ENCODE results near the gene MED12L.

Gene MED12L

DNA sequence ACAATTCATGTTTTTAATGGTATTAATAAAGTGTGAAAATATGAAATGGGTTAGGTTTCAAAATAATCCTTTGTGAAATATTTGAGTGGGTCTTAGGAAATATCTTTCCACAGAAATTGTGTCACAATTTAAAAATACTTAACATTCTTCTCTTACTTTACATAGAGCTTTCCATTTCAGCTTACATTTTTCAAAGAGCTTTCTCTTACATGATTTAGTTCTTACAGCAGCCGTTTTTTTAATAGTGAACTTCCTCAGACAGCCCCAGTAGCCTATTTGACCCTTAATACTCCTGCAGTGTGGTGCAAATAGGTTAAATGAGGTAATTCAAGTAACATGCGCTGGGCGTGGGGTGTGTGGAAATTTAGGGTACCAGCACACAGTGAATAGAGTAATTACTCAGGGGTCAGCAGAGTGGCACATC is 277.3 kb downstream of the MED12L start:
- no peak overlapping the region for H3K4me3 ChIP-seq (ENCODE audit: low read depth, low read length)
- H3K4me1 ChIP-seq (ENCODE audit: control insufficient read depth, insufficient read depth, low read length), result no peaks in the 10 kb centered on the region
- no peaks in the 10 kb centered on the region for H3K27me3 ChIP-seq (ENCODE audit: control insufficient read depth, insufficient read depth, low read length)
- H3K9ac ChIP-seq (ENCODE audit: low read depth, low read length), result no peak overlapping the region
- H3K9me3 ChIP-seq (ENCODE audit: control insufficient read depth, insufficient read depth, low read length), result no peaks in the 10 kb centered on the region
- H3K36me3 ChIP-seq (ENCODE audit: control insufficient read depth, insufficient read depth, low read length), result no peaks in the 10 kb centered on the region

DNA sequence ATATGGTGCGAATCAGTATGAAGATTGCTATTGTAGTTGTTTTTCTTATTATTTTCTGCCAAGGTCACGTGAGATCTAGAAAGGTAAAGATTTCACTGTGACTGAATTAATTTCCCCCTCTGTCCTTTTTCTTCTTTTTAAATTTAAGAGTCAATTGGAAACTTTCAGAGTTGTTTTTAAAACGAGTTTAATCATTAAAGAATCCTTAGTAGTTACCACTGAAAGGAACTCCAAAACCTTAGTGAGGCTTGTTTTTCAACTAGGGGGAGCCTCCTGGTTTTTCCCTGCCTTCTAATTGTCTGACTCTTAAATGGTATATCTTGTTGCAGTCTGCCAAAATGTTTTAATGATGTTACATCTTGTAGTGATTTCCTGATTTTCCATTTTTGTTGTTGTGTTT is 281.5 kb downstream of the MED12L start:
- no peaks in the 10 kb centered on the region for H3K27me3 ChIP-seq (ENCODE audit: control insufficient read depth, insufficient read depth, low read length)
- H3K4me3 ChIP-seq (ENCODE audit: low read depth, low read length), result no peak overlapping the region
- H3K9me3 ChIP-seq (ENCODE audit: control insufficient read depth, insufficient read depth, low read length), result no peaks in the 10 kb centered on the region
- no peaks in the 10 kb centered on the region for H3K36me3 ChIP-seq (ENCODE audit: control insufficient read depth, insufficient read depth, low read length)
- no peaks in the 10 kb centered on the region for H3K4me1 ChIP-seq (ENCODE audit: control insufficient read depth, insufficient read depth, low read length)
- no peak overlapping the region for H3K9ac ChIP-seq (ENCODE audit: low read depth, low read length)

DNA sequence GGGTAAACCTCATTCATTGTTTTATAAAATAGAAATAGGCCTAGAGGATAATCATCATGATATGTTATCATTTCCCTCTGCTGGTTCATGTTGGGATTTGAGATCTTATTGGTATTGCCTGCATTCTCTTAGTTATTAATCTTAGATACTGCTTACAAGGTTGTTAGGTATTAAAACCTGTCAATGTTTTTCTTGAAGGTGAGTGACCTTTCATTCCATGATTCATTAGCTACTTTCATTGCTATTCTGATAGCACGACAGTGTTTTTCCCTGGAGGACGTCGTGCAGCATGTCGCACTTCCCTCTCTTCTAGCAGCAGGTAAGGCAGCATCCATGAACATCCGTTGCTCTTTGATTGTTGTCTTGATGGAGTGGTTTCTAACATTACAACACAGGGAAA is 282.0 kb downstream of the MED12L start:
- H3K9me3 ChIP-seq (ENCODE audit: control insufficient read depth, insufficient read depth, low read length), result no peaks in the 10 kb centered on the region
- no peak overlapping the region for H3K9ac ChIP-seq (ENCODE audit: low read depth, low read length)
- no peaks in the 10 kb centered on the region for H3K36me3 ChIP-seq (ENCODE audit: control insufficient read depth, insufficient read depth, low read length)
- H3K27me3 ChIP-seq (ENCODE audit: control insufficient read depth, insufficient read depth, low read length), result no peaks in the 10 kb centered on the region
- H3K4me3 ChIP-seq (ENCODE audit: low read depth, low read length), result no peak overlapping the region
- no peaks in the 10 kb centered on the region for H3K4me1 ChIP-seq (ENCODE audit: control insufficient read depth, insufficient read depth, low read length)

DNA sequence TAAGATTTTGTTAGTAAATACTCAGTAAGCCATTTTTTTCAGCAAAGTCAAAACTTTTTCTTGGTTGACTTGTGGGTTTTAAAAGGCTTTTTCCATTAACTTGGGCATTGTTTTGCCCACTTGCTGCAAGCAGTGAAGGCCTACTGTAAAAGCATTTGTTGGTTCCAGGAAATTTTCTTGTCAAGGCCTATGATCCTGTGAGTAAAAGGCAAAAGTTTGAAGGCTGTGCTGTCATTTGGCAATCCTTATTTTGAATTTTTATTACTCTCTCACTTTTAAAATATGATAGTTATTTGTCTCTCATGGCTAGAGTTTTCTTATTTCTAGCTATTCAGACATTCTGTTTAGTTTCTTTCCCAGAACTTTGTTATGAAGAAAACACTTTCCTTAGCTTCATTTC is 286.1 kb downstream of the MED12L start:
- H3K4me1 ChIP-seq (ENCODE audit: control insufficient read depth, insufficient read depth, low read length), result no peaks in the 10 kb centered on the region
- H3K4me3 ChIP-seq (ENCODE audit: low read depth, low read length), result no peak overlapping the region
- no peaks in the 10 kb centered on the region for H3K36me3 ChIP-seq (ENCODE audit: control insufficient read depth, insufficient read depth, low read length)
- no peaks in the 10 kb centered on the region for H3K27me3 ChIP-seq (ENCODE audit: control insufficient read depth, insufficient read depth, low read length)
- H3K9me3 ChIP-seq (ENCODE audit: control insufficient read depth, insufficient read depth, low read length), result no peaks in the 10 kb centered on the region
- no peak overlapping the region for H3K9ac ChIP-seq (ENCODE audit: low read depth, low read length)

DNA sequence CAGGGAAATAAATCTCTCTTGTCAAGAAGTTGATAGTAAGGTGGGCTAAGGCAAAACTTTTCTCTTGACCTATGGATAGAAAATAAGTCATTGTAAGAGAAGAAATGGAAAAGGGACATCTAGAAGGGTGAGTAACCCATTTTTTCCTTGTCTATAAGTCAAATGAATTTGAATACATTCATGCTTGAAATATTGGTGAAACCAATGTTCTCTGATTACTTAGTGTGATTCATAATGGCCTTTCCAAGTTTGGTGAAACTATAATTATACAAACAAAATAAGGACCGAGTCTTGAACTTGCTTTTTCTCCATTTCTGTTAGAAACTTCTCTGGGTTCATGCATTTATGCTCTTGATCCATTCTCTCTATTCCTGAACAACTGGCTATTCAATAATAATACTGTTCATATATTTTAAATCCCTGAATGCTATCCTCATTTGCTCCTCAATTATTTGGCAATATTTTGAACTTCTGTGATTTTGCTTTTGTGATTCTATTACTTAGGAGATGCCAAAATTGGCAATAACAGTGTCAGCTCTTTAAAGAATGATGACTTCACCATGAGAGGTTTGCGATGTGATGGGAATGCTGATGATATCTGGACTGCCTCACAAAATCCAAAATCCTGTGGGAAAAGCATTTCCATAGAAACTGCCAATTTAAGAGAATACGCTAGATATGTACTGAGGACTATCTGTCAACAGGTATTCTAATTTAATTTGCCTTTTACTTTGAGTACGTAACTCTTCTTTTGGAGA is 286.8 kb downstream of the MED12L start:
- no peaks in the 10 kb centered on the region for H3K27me3 ChIP-seq (ENCODE audit: control insufficient read depth, insufficient read depth, low read length)
- H3K9ac ChIP-seq (ENCODE audit: low read depth, low read length), result no peak overlapping the region
- H3K9me3 ChIP-seq (ENCODE audit: control insufficient read depth, insufficient read depth, low read length), result no peaks in the 10 kb centered on the region
- no peak overlapping the region for H3K4me3 ChIP-seq (ENCODE audit: low read depth, low read length)
- no peaks in the 10 kb centered on the region for H3K4me1 ChIP-seq (ENCODE audit: control insufficient read depth, insufficient read depth, low read length)
- no peaks in the 10 kb centered on the region for H3K36me3 ChIP-seq (ENCODE audit: control insufficient read depth, insufficient read depth, low read length)

DNA sequence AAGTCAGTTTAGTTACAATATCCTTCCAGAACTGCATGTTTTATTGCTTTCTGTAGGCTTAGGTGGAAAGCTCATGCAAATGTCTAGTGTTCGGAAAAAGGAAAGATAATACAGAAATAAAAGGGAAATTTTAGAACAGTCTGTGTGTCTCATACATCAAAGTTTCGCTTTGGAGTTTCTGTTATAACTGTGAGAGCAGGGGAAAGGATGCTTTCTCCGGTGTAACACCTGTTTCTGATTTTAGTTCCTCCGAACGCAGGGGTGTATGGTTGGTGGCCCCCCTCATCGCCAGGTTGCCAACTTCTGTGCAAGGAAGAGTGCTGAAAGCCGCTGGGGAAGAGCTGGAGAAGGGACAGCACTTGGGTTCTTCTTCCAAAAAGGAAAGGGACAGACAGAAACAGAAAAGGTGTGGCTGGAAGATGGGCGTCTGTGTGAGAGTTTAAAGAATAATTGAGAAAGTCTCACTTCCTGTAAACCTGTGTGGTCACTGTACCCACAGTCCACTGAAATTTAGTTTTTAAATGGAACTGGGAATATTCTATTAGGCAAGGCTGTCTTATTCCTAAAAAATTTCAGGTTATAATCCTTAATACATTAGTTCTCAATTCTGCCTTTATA is 292.4 kb downstream of the MED12L start:
- Histone ChIP-seq H3K36me3 (ENCODE audit: control insufficient read depth, insufficient read depth, low read length) (no peaks in the 10 kb centered on the region), H3K27me3 (ENCODE audit: control insufficient read depth, insufficient read depth, low read length) (no peaks in the 10 kb centered on the region), H3K4me1 (ENCODE audit: control insufficient read depth, insufficient read depth, low read length) (no peaks in the 10 kb centered on the region), H3K4me3 (ENCODE audit: low read depth, low read length) (no peak overlapping the region), H3K9me3 (ENCODE audit: control insufficient read depth, insufficient read depth, low read length) (no peaks in the 10 kb centered on the region), H3K9ac (ENCODE audit: low read depth, low read length) (no peak overlapping the region)

DNA sequence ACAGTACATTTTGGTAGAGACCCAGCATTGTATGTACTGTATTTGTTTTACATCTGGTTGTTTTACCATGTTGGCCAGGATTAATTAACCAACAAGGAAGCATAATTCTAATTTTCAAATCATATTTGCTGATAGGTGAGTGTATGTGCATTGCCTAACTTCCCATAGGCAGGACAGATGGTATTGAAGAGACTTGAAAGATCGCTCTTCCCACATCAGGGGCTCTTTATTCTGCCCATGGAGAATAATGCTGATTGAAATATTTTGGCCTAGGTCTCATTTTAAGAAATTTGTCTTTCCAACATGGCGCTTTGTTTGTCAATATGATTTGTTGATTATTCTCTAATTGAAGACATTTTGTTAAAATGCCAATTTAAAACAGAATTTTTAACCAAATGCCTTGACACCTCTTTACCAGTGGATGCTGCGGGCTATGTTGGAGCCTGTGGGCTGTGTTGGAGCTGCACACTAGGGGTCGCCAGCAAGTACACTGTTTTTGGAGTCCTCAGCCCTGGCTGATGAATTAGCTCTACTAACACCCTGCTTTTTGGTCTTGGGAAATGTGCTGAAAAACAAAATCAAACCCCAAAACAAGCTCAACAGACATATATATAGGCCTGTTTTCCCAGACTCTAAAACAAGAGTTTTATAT is 293.7 kb downstream of the MED12L start:
- Histone ChIP-seq H3K9ac (ENCODE audit: low read depth, low read length) (no peak overlapping the region), H3K4me1 (ENCODE audit: control insufficient read depth, insufficient read depth, low read length) (no peaks in the 10 kb centered on the region)

DNA sequence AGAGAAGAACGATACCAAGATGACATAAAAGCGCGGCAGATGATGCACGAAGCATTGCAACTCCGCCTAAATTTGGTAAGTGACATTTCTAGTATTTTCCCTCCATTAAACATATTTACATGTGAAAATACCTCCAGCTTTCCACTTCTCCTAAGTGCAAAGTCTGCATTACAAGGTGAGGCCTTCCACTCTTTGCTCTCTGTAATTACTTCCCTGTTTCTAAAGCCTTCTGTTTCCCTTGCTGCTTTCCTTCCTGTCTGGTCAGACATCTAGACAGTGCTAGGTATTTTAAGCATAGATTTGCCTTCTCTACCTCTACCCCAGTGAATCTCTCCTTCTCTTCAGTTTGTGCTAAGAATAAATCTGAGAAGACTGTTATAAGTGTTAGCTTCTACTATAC is 297.2 kb downstream of the MED12L start:
- Histone ChIP-seq H3K4me1 (ENCODE audit: control insufficient read depth, insufficient read depth, low read length) (no peaks in the 10 kb centered on the region), H3K36me3 (ENCODE audit: control insufficient read depth, insufficient read depth, low read length) (no peaks in the 10 kb centered on the region), H3K9ac (ENCODE audit: low read depth, low read length) (no peak overlapping the region), H3K4me3 (ENCODE audit: low read depth, low read length) (no peak overlapping the region), H3K27me3 (ENCODE audit: control insufficient read depth, insufficient read depth, low read length) (no peaks in the 10 kb centered on the region), H3K9me3 (ENCODE audit: control insufficient read depth, insufficient read depth, low read length) (no peaks in the 10 kb centered on the region)

More for the DNA sequence above, 293.7 kb downstream of the MED12L start:
- Histone ChIP-seq H3K9me3 (ENCODE audit: control insufficient read depth, insufficient read depth, low read length) (no peaks in the 10 kb centered on the region), H3K4me3 (ENCODE audit: low read depth, low read length) (no peak overlapping the region), H3K27me3 (ENCODE audit: control insufficient read depth, insufficient read depth, low read length) (no peaks in the 10 kb centered on the region), H3K36me3 (ENCODE audit: control insufficient read depth, insufficient read depth, low read length) (no peaks in the 10 kb centered on the region)

DNA sequence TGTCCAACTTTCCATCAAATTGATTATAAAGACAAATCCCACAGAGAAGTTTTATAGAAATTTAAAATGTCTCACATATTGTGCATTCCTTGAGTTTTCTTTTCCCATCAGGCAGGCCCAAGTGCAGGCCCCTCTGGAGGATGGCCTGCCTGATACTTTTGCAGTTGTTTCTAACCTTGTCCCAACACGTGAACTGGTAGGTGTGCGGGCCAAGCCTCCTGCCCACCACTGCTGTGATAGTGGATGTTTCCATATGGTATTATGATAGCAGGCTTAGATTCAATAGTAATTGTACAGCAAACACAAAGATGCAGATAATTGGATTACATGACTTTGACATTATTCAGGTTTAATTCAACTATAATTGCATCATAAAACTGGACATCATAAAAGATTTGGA is 297.6 kb downstream of the MED12L start:
- Histone ChIP-seq H3K4me1 (ENCODE audit: control insufficient read depth, insufficient read depth, low read length) (no peaks in the 10 kb centered on the region), H3K4me3 (ENCODE audit: low read depth, low read length) (no peak overlapping the region)

DNA sequence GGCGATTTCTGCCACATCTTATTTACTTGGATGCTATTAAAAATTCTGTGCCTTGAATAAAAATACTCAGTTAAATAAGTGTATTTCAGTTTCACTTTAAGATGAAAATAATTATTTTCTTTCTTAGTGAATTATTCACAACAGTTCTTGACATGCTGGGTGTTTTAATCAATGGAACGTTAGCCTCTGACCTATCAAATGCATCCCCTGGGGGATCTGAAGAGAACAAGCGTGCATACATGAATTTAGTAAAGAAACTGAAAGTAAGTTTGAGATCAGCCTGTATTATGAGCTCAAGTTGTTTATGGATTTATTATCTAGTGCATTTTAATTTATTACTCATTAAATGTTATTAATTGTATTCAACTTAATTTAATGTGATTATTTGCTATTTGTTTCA is 298.5 kb downstream of the MED12L start:
- no peaks in the 10 kb centered on the region for H3K27me3 ChIP-seq (ENCODE audit: control insufficient read depth, insufficient read depth, low read length)
- H3K9ac ChIP-seq (ENCODE audit: low read depth, low read length), result no peak overlapping the region
- H3K4me3 ChIP-seq (ENCODE audit: low read depth, low read length), result no peak overlapping the region
- H3K36me3 ChIP-seq (ENCODE audit: control insufficient read depth, insufficient read depth, low read length), result no peaks in the 10 kb centered on the region
- H3K9me3 ChIP-seq (ENCODE audit: control insufficient read depth, insufficient read depth, low read length), result no peaks in the 10 kb centered on the region
- no peaks in the 10 kb centered on the region for H3K4me1 ChIP-seq (ENCODE audit: control insufficient read depth, insufficient read depth, low read length)

More for the DNA sequence above, 297.6 kb downstream of the MED12L start:
- Histone ChIP-seq H3K27me3 (ENCODE audit: control insufficient read depth, insufficient read depth, low read length) (no peaks in the 10 kb centered on the region), H3K36me3 (ENCODE audit: control insufficient read depth, insufficient read depth, low read length) (no peaks in the 10 kb centered on the region), H3K9ac (ENCODE audit: low read depth, low read length) (no peak overlapping the region), H3K9me3 (ENCODE audit: control insufficient read depth, insufficient read depth, low read length) (no peaks in the 10 kb centered on the region)

DNA sequence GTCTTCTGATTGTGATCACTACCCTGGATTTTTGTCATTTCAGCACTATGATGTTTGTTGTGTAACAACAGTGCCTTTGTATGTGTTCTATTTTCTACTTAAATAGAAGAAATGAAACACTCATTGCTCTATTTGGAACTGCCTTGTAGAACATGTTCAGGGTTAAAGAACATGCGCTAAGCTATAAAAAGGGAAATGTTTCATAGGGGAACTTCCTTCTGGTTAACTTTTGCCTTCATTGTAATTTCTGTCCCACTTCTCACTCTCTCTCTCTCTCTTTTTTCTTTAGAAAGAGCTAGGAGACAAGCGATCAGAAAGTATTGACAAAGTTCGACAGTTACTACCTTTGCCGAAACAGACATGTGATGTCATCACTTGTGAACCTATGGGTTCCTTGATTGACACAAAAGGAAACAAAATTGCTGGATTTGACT is 299.3 kb downstream of the MED12L start, which contains the start of gene P2RY12:
Gene P2RY12 (minus strand): TSS at position 13 of the 434 bp plus-strand sequence. CDS start 45,908 bp downstream, outside the sequence.
- Histone ChIP-seq H3K4me1 (ENCODE audit: control insufficient read depth, insufficient read depth, low read length) (no peaks in the 10 kb centered on the region), H3K27me3 (ENCODE audit: control insufficient read depth, insufficient read depth, low read length) (no peaks in the 10 kb centered on the region), H3K9ac (ENCODE audit: low read depth, low read length) (no peak within 1 kb of the TSS), H3K9me3 (ENCODE audit: control insufficient read depth, insufficient read depth, low read length) (no peaks in the 10 kb centered on the region), H3K4me3 (ENCODE audit: low read depth, low read length) (no peak within 1 kb of the TSS), H3K36me3 (ENCODE audit: control insufficient read depth, insufficient read depth, low read length) (no peaks in the 10 kb centered on the region)

DNA sequence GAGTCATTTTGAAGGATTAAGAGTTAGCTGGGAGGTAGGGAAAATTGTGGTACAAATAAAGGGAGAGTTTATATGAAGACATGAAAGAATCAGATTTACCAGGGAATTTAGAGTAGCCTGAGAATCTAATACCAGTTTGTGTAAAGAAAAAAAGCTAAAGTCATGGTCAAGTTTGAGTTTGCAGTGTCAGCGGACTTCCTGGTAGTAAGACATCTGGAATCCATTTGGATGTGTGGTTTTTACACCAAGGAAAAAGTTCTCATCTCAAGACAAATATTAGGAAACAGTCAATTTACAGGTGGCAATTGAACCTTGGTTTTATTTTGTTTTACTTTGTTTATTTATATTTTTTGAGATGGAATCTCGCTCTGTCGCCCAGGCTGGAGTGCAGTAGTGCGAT is 300.6 kb downstream of the MED12L start:
- H3K4me1 ChIP-seq (ENCODE audit: control insufficient read depth, insufficient read depth, low read length), result no peaks in the 10 kb centered on the region
- H3K4me3 ChIP-seq (ENCODE audit: low read depth, low read length), result no peak overlapping the region
- no peaks in the 10 kb centered on the region for H3K27me3 ChIP-seq (ENCODE audit: control insufficient read depth, insufficient read depth, low read length)
- H3K9ac ChIP-seq (ENCODE audit: low read depth, low read length), result no peak overlapping the region
- no peaks in the 10 kb centered on the region for H3K9me3 ChIP-seq (ENCODE audit: control insufficient read depth, insufficient read depth, low read length)
- H3K36me3 ChIP-seq (ENCODE audit: control insufficient read depth, insufficient read depth, low read length), result no peaks in the 10 kb centered on the region
